ENCODE data around the gene HS3ST4. TPM values are rescaled to one million over a fixed set of nuclear protein-coding genes. Genes with fewer than 3 reads are reported as not detected.

The HS3ST4 gene
- total and polyA plus RNA-seq, 2 experiments from 2014 or later = not detected

- no peak for DNase-seq
- WGBS, 2 experiments (ENCODE audit: low coverage in 1 of 2, low lambda C conversion rate in 2 of 2, missing lambda C conversion rate in 2 of 2) = 5 to 10% methylated on average over 4 of the region's 4 CpGs
Measured at GRCh38 chr16:25977121-25977520, 285.4 kb downstream of the HS3ST4 start.

GRCh38 chr16:25978218-25978617 lies 286.5 kb downstream of the HS3ST4 start:
- H3K9me3 ChIP-seq (ENCODE audit: low read depth) = no peaks in the 10 kb centered on the region
- no peak overlapping the region for H3K27ac ChIP-seq
- H3K9ac ChIP-seq = no peak overlapping the region
- H4K20me1 ChIP-seq (ENCODE audit: insufficient read depth) = no peaks in the 10 kb centered on the region
- no peaks in the 10 kb centered on the region for H3K27me3 ChIP-seq (replicated peaks; ENCODE audit: insufficient read depth)
- in situ Hi-C loops (cut with MboI) = no loop called here
- TF ChIP-seq EZH2 (IDR thresholded peaks at IDR 0.05; ENCODE audit: insufficient read depth, poor library complexity, severe bottlenecking) (no peak), EZH2phosphoT487 (IDR thresholded peaks at IDR 0.05; ENCODE audit: insufficient read depth, low read depth) (no peak)
- no peak overlapping the region for H2AFZ ChIP-seq
- H3K36me3 ChIP-seq (ENCODE audit: low read depth) = no peaks in the 10 kb centered on the region
- H3F3A ChIP-seq (ENCODE audit: insufficient read depth) = no peaks in the 10 kb centered on the region
- H3K9me2 ChIP-seq (ENCODE audit: insufficient read depth) = no peaks in the 10 kb centered on the region
- no peaks in the 10 kb centered on the region for H3K79me2 ChIP-seq (ENCODE audit: insufficient read depth)
- DNase-seq = no peak
- no peaks in the 10 kb centered on the region for H3K4me1 ChIP-seq (ENCODE audit: insufficient read depth)
- H3K4me2 ChIP-seq (ENCODE audit: unreplicated experiment) = no peak overlapping the region
- H3K4me3 ChIP-seq = no peak overlapping the region

More at GRCh38 chr16:25977121-25977520, 285.4 kb downstream of the HS3ST4 start:
- Histone ChIP-seq H3K4me1 (ENCODE audit: insufficient read depth) (no peaks in the 10 kb centered on the region), H3K79me2 (ENCODE audit: insufficient read depth) (no peaks in the 10 kb centered on the region), H3K9me3 (ENCODE audit: low read depth) (no peaks in the 10 kb centered on the region), H3K9me2 (ENCODE audit: insufficient read depth) (no peaks in the 10 kb centered on the region), H3K4me3 (no peak overlapping the region), H2AFZ (no peak overlapping the region), H3K27ac (no peak overlapping the region), H3K9ac (no peak overlapping the region), H3K27me3 (replicated peaks; ENCODE audit: insufficient read depth) (no peaks in the 10 kb centered on the region), H3F3A (ENCODE audit: insufficient read depth) (no peaks in the 10 kb centered on the region), H3K4me2 (ENCODE audit: unreplicated experiment) (no peak overlapping the region), H3K36me3 (ENCODE audit: low read depth) (no peaks in the 10 kb centered on the region), H4K20me1 (ENCODE audit: insufficient read depth) (no peaks in the 10 kb centered on the region)
- TF ChIP-seq EZH2phosphoT487 (IDR thresholded peaks at IDR 0.05; ENCODE audit: insufficient read depth, low read depth) (no peak), EZH2 (IDR thresholded peaks at IDR 0.05; ENCODE audit: insufficient read depth, poor library complexity, severe bottlenecking) (no peak)
- in situ Hi-C loops (cut with MboI) = no loop called here

GRCh38 chr16:25988084-25988483 lies 296.3 kb downstream of the HS3ST4 start:
- no peaks in the 10 kb centered on the region for H3K27me3 ChIP-seq (replicated peaks; ENCODE audit: insufficient read depth)
- H3K4me3 ChIP-seq = no peak overlapping the region
- no peak for TF ChIP-seq EZH2 (IDR thresholded peaks at IDR 0.05; ENCODE audit: insufficient read depth, poor library complexity, severe bottlenecking)
- no peaks in the 10 kb centered on the region for H3F3A ChIP-seq (ENCODE audit: insufficient read depth)
- H3K9me2 ChIP-seq (ENCODE audit: insufficient read depth) = no peaks in the 10 kb centered on the region
- H3K36me3 ChIP-seq (ENCODE audit: low read depth) = no peaks in the 10 kb centered on the region
- no peak for DNase-seq
- H3K4me1 ChIP-seq (ENCODE audit: insufficient read depth) = no peaks in the 10 kb centered on the region
- H2AFZ ChIP-seq = no peak overlapping the region
- H3K9me3 ChIP-seq (ENCODE audit: low read depth) = no peaks in the 10 kb centered on the region
- no peak overlapping the region for H3K4me2 ChIP-seq (ENCODE audit: unreplicated experiment)
- H4K20me1 ChIP-seq (ENCODE audit: insufficient read depth) = no peaks in the 10 kb centered on the region
- WGBS, 2 experiments (ENCODE audit: low coverage in 1 of 2, low lambda C conversion rate in 2 of 2, missing lambda C conversion rate in 2 of 2) = 35 to 41% methylated on average over 6 of the region's 6 CpGs
- H3K79me2 ChIP-seq (ENCODE audit: insufficient read depth) = no peaks in the 10 kb centered on the region
- H3K9ac ChIP-seq = no peak overlapping the region
- in situ Hi-C loops (cut with MboI) = no loop called here
- H3K27ac ChIP-seq = no peak overlapping the region

GRCh38 chr16:25988882-25989281 lies 297.1 kb downstream of the HS3ST4 start:
- Histone ChIP-seq H3K36me3 (ENCODE audit: low read depth) (no peaks in the 10 kb centered on the region), H3K27ac (no peak overlapping the region), H3K79me2 (ENCODE audit: insufficient read depth) (no peaks in the 10 kb centered on the region), H4K20me1 (ENCODE audit: insufficient read depth) (no peaks in the 10 kb centered on the region), H3K4me1 (ENCODE audit: insufficient read depth) (no peaks in the 10 kb centered on the region), H3K4me3 (no peak overlapping the region), H3K9me2 (ENCODE audit: insufficient read depth) (no peaks in the 10 kb centered on the region), H3K9me3 (ENCODE audit: low read depth) (no peaks in the 10 kb centered on the region), H2AFZ (no peak overlapping the region), H3K9ac (no peak overlapping the region), H3K4me2 (ENCODE audit: unreplicated experiment) (no peak overlapping the region), H3K27me3 (replicated peaks; ENCODE audit: insufficient read depth) (no peaks in the 10 kb centered on the region), H3F3A (ENCODE audit: insufficient read depth) (no peaks in the 10 kb centered on the region)
- WGBS, 2 experiments (ENCODE audit: low coverage in 1 of 2, low lambda C conversion rate in 2 of 2, missing lambda C conversion rate in 2 of 2) = 25 to 30% methylated on average over 7 of the region's 7 CpGs
- no peak for DNase-seq
- in situ Hi-C loops (cut with MboI) = no loop called here
- TF ChIP-seq EZH2phosphoT487 (IDR thresholded peaks at IDR 0.05; ENCODE audit: insufficient read depth, low read depth) = no peak
- TF ChIP-seq EZH2 (IDR thresholded peaks at IDR 0.05; ENCODE audit: insufficient read depth, poor library complexity, severe bottlenecking) = no peak

GRCh38 chr16:25996052-25996451 lies 304.3 kb downstream of the HS3ST4 start:
- in situ Hi-C loops (cut with MboI) = no loop called here
- no peak overlapping the region for H3K27ac ChIP-seq
- H2AFZ ChIP-seq = no peak overlapping the region

More at GRCh38 chr16:25996052-25996451, 304.3 kb downstream of the HS3ST4 start:
- Histone ChIP-seq H3K27me3 (replicated peaks; ENCODE audit: insufficient read depth) (no peaks in the 10 kb centered on the region), H3K36me3 (ENCODE audit: low read depth) (no peaks in the 10 kb centered on the region), H3K4me2 (ENCODE audit: unreplicated experiment) (no peak overlapping the region), H3K9me3 (ENCODE audit: low read depth) (no peaks in the 10 kb centered on the region), H3K4me1 (ENCODE audit: insufficient read depth) (no peaks in the 10 kb centered on the region), H4K20me1 (ENCODE audit: insufficient read depth) (no peaks in the 10 kb centered on the region), H3K9me2 (ENCODE audit: insufficient read depth) (no peaks in the 10 kb centered on the region), H3K9ac (no peak overlapping the region), H3K79me2 (ENCODE audit: insufficient read depth) (no peaks in the 10 kb centered on the region), H3F3A (ENCODE audit: insufficient read depth) (no peaks in the 10 kb centered on the region), H3K4me3 (no peak overlapping the region)
- DNase-seq = peak; percentile 0
- no peak for TF ChIP-seq EZH2phosphoT487 (IDR thresholded peaks at IDR 0.05; ENCODE audit: insufficient read depth, low read depth)
- no peak for TF ChIP-seq EZH2 (IDR thresholded peaks at IDR 0.05; ENCODE audit: insufficient read depth, poor library complexity, severe bottlenecking)
- WGBS, 2 experiments (ENCODE audit: low coverage in 1 of 2, low lambda C conversion rate in 2 of 2, missing lambda C conversion rate in 2 of 2) = 35 to 45% methylated on average over 2 of the region's 2 CpGs
